ENCODE data around the gene HSPB9. TPM values are rescaled to one million over a fixed set of nuclear protein-coding genes. Genes with fewer than 3 reads are reported as not detected.

HSPB9 gene
- total RNA-seq, 2 donors from 2014 or later = 0.22 TPM; not detected in 1

DNA sequence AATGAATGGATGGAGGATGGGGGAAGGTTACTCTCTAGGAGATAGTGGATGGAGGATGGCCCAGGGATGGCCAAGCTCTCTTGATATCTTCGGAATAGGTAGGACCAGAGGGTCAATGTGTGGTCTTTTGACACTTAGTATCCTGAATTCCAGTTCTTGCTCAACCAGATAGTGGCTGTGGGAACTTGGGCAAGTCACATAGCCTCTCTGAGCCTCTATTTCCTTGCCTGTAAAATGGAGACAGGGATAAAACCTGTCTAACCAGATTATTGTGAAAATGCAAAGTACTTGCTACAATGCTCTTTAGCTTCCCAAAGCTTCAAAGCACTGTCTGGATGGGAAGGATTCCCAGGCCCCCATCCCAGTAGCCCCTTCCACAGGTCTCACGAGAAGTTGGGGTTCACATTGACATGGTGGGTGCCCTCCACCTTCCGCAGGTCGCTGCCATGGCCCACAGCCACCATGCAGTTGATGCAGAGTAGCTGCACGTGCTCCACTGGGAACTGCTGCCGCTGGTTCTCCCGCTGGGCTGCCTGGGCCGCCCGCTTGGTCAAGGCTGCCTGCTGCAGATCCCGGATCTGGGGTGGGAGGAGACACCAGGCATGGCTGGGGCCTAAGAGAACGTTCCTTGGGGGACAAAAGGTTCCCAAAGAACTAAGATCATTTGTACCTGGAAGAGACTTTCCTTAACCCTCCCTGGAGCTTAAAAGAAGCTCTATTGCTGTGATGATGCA is 19.2 kb upstream of the HSPB9 start:
- H3K27me3 Mint-ChIP-seq (ENCODE audit: insufficient read depth) = peaks cover 35% of the 10 kb centered on the region
- Histone ChIP-seq H3K27me3 (ENCODE audit: control insufficient read depth, insufficient read depth, low read length, poor library complexity, severe bottlenecking) (peaks cover 28% of the 10 kb centered on the region), H3K4me3 (ENCODE audit: low read length) (no peak overlapping the region), H3K27ac (ENCODE audit: low read depth, low read length) (no peak overlapping the region), H3K9me3 (ENCODE audit: control insufficient read depth, low read length) (no peaks in the 10 kb centered on the region), H3K9ac (ENCODE audit: extremely low read depth, low read length, poor library complexity, severe bottlenecking) (no peak overlapping the region), H3K4me1 (ENCODE audit: control insufficient read depth, insufficient read depth, low read length) (no peaks in the 10 kb centered on the region), H3K36me3 (ENCODE audit: control insufficient read depth, insufficient read depth, low read length) (no peaks in the 10 kb centered on the region)
- TF ChIP-seq, protein P1, sequence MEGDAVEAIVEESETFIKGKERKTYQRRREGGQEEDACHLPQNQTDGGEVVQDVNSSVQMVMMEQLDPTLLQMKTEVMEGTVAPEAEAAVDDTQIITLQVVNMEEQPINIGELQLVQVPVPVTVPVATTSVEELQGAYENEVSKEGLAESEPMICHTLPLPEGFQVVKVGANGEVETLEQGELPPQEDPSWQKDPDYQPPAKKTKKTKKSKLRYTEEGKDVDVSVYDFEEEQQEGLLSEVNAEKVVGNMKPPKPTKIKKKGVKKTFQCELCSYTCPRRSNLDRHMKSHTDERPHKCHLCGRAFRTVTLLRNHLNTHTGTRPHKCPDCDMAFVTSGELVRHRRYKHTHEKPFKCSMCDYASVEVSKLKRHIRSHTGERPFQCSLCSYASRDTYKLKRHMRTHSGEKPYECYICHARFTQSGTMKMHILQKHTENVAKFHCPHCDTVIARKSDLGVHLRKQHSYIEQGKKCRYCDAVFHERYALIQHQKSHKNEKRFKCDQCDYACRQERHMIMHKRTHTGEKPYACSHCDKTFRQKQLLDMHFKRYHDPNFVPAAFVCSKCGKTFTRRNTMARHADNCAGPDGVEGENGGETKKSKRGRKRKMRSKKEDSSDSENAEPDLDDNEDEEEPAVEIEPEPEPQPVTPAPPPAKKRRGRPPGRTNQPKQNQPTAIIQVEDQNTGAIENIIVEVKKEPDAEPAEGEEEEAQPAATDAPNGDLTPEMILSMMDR (conservative IDR thresholded peaks at IDR 0.05) = no peak
- no peaks in the 10 kb centered on the region for H3K36me3 Mint-ChIP-seq (ENCODE audit: low read depth)
- no peak overlapping the region for H3K27ac Mint-ChIP-seq
- no peaks in the 10 kb centered on the region for H3K9me3 Mint-ChIP-seq
- no peak for DNase-seq
- no peak overlapping the region for H3K4me3 Mint-ChIP-seq
- WGBS, 2 experiments (ENCODE audit: insufficient coverage in 1 of 2, insufficient read length in 1 of 2) = 87 to 93% methylated on average over 9 to 11 of the region's 11 CpGs
- H3K4me1 Mint-ChIP-seq = no peaks in the 10 kb centered on the region

DNA sequence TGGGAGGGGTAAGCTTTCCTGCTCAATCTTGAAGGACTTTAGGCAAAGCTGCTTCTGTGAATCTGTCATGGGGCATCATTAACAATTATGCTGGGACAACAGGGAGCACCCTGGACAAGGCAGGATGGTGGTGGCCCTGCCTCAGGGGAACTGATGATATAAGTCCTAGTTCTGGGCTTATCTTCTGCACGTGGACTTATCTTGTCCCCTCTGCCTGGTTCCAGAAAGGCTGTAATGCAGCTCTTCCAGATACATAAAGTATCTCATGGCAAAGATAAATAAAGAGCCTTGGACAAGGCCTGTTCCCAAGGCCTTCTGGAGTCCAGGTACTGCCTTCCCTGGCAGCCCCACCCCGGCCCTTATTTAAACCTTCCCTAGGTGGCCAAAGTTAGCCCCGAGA is 18.3 kb upstream of the HSPB9 start:
- Mint-ChIP-seq H3K4me3 (no peak overlapping the region), H3K36me3 (ENCODE audit: low read depth) (no peaks in the 10 kb centered on the region), H3K9me3 (no peaks in the 10 kb centered on the region), H3K27ac (no peak overlapping the region), H3K4me1 (no peaks in the 10 kb centered on the region), H3K27me3 (ENCODE audit: insufficient read depth) (peaks cover 27% of the 10 kb centered on the region)
- peaks cover 21% of the 10 kb centered on the region for H3K27me3 ChIP-seq (ENCODE audit: control insufficient read depth, insufficient read depth, low read length, poor library complexity, severe bottlenecking)
- H3K36me3 ChIP-seq (ENCODE audit: control insufficient read depth, insufficient read depth, low read length) = no peaks in the 10 kb centered on the region
- no peak overlapping the region for H3K27ac ChIP-seq (ENCODE audit: low read depth, low read length)
- WGBS, 2 experiments (ENCODE audit: insufficient coverage in 1 of 2, insufficient read length in 1 of 2) = 67 to 93% methylated on average over 1 to 3 of the region's 3 CpGs
- no peaks in the 10 kb centered on the region for H3K9me3 ChIP-seq (ENCODE audit: control insufficient read depth, low read length)
- TF ChIP-seq, protein P1 (conservative IDR thresholded peaks at IDR 0.05) = no peak
- H3K4me3 ChIP-seq (ENCODE audit: low read length) = no peak overlapping the region
- H3K4me1 ChIP-seq (ENCODE audit: control insufficient read depth, insufficient read depth, low read length) = no peaks in the 10 kb centered on the region
- no peak for DNase-seq
- H3K9ac ChIP-seq (ENCODE audit: extremely low read depth, low read length, poor library complexity, severe bottlenecking) = no peak overlapping the region

DNA sequence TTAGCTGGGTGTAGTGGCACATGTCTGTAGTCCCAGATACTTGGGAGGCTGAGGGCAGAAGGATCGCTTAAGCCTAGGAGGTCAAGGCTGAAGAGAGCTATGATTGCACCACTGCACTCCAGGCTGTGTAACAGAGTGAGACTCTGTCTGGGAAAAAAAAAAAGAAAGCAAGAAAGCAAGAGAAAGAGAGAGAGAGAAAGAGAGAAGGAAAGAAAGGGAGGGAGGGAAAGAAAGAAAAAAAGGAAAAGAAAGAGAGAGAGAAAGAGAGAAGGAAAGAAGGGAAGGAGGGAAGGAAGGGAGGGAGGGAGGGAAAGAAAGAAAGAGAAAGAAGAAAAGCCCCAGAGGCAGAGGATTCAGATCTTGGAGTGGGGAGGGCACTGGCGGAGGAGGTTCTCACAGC is 16.6 kb upstream of the HSPB9 start:
- Mint-ChIP-seq H3K36me3 (ENCODE audit: low read depth) (no peaks in the 10 kb centered on the region), H3K4me1 (no peaks in the 10 kb centered on the region), H3K4me3 (no peak overlapping the region), H3K9me3 (no peaks in the 10 kb centered on the region), H3K27ac (no peak overlapping the region), H3K27me3 (ENCODE audit: insufficient read depth) (peaks cover 24% of the 10 kb centered on the region)
- WGBS, 2 experiments (ENCODE audit: insufficient coverage in 1 of 2, insufficient read length in 1 of 2) = 86 to 90% methylated on average over 1 of the region's 2 CpGs
- no peak overlapping the region for H3K27ac ChIP-seq (ENCODE audit: low read depth, low read length)
- H3K9ac ChIP-seq (ENCODE audit: extremely low read depth, low read length, poor library complexity, severe bottlenecking) = no peak overlapping the region
- TF ChIP-seq, protein P1 (conservative IDR thresholded peaks at IDR 0.05) = no peak
- no peak overlapping the region for H3K4me3 ChIP-seq (ENCODE audit: low read length)
- no peak for DNase-seq
- no peaks in the 10 kb centered on the region for H3K9me3 ChIP-seq (ENCODE audit: control insufficient read depth, low read length)
- H3K27me3 ChIP-seq (ENCODE audit: control insufficient read depth, insufficient read depth, low read length, poor library complexity, severe bottlenecking) = peaks cover 19% of the 10 kb centered on the region
- H3K36me3 ChIP-seq (ENCODE audit: control insufficient read depth, insufficient read depth, low read length) = no peaks in the 10 kb centered on the region
- no peaks in the 10 kb centered on the region for H3K4me1 ChIP-seq (ENCODE audit: control insufficient read depth, insufficient read depth, low read length)
